ENCODE measurements around the gene SHF. TPM values are rescaled to one million over a fixed set of nuclear protein-coding genes. Genes with fewer than 3 reads are reported as not detected.

The SHF gene
- total RNA-seq, 1 donor from 2014 or later: 6.4 TPM

- peak; percentile 96 for TF ChIP-seq CTCF (IDR thresholded peaks at IDR 0.05)
- no peak overlapping the region for H3K27ac ChIP-seq
- H3K36me3 ChIP-seq: peaks cover 8% of the 10 kb centered on the region
- peaks cover 64% of the 10 kb centered on the region for H3K27me3 ChIP-seq (ENCODE audit: low read depth)
- DNase-seq: peak; percentile 86
- H3K4me1 ChIP-seq: peaks cover 31% of the 10 kb centered on the region
- intact Hi-C loops (cut with DNase I): no loop called here
- peak; percentile 88 to 94 for ATAC-seq
- H3K9me3 ChIP-seq: no peaks in the 10 kb centered on the region
- H3K4me3 ChIP-seq: peak overlapping the region; percentile 26
These were observed 69.6 kb downstream of the SHF start for GRCh38 chr15:45118131-45118588.

DNA sequence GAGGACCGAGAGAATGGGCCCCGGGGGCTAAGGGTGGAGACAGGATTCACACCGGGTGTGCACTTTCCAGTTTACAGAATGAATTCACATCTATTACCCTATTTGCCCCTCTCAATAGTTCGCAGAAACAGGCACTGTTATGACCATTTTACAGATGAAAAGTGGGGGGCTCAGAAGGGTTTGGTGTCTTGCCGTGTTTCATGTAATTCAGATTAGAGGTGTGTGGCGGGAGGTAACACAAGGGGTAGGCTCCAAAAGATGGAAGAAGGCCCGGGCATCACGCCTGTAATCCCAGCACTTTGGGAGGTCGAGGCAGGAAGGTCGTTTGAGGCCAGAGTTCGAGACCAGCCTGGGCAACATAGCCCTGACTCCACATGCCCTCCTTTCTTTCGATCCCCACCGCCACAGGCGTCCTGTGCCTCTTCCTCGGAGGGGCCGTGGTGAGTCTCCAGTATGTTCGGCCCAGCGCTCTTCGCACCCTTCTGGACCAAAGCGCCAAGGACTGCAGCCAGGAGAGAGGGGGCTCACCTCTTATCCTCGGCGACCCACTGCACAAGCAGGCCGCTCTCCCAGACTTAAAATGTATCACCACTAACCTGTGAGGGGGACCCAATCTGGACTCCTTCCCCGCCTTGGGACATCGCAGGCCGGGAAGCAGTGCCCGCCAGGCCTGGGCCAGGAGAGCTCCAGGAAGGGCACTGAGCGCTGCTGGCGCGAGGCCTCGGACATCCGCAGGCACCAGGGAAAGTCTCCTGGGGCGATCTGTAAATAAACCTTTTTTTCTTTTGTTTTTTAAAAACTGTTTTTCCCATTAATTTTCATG, 70.2 kb downstream of the SHF start:
- peaks cover 37% of the 10 kb centered on the region for H3K4me1 ChIP-seq
- H3K27me3 ChIP-seq (ENCODE audit: low read depth): peaks cover 70% of the 10 kb centered on the region
- intact Hi-C loops (cut with DNase I): no loop called here
- no peak for TF ChIP-seq CTCF (IDR thresholded peaks at IDR 0.05)
- DNase-seq (no peak), ATAC-seq (peak; percentile 11 to 16)
- H3K27ac ChIP-seq: no peak overlapping the region
- no peaks in the 10 kb centered on the region for H3K9me3 ChIP-seq
- H3K4me3 ChIP-seq: peak overlapping the region; percentile 26
- peaks cover 8% of the 10 kb centered on the region for H3K36me3 ChIP-seq

Other genes starting within 250 kb of the SHF start
- gene TERB2, start 231.3 kb downstream of the SHF start, total RNA-seq: not detected
- gene SORD, start 164.8 kb downstream of the SHF start, total RNA-seq: 10.5 TPM
- 4.0 TPM for gene DUOX2, start 73.8 kb downstream of the SHF start, total RNA-seq
- gene DUOXA2, start 73.6 kb downstream of the SHF start, total RNA-seq: not detected
- 131 TPM for gene DUOXA1, start 58.1 kb downstream of the SHF start, total RNA-seq
- 317 TPM for gene DUOX1, start 58.0 kb downstream of the SHF start, total RNA-seq
- gene SLC28A2, start 64.3 kb upstream of the SHF start, total RNA-seq: 0.21 TPM
- gene GATM, start 190.6 kb upstream of the SHF start, total RNA-seq: 7.2 TPM